GM12874 (cell line): ENCODE data around the gene LY6G6F.

Experiments
- CTCF ChIP-seq: IDR thresholded peaks from 2 replicates; pipeline ENCODE4 v1.5.1; 2011; ENCODE audit warnings: low read depth, mild to moderate bottlenecking, control low read depth, low read length, moderate library complexity; ENCODE audit not compliant: insufficient read depth

LY6G6F gene

GRCh38 chr6:31666337-31666965, 40.2 kb upstream of the LY6G6F start:
- no peak for TF ChIP-seq CTCF

GRCh38 chr6:31669676-31670075, 37.0 kb upstream of the LY6G6F start, which contains the start of gene LY6G5B:
Gene LY6G5B (plus strand): TSS chr6:31669976. CDS start chr6:31670951, 975 bp downstream.
- no peak for TF ChIP-seq CTCF

- no peak for TF ChIP-seq CTCF
These were observed 30.3 kb upstream of the LY6G6F start for GRCh38 chr6:31676322-31676903.

GRCh38 chr6:31676904-31677303, 29.8 kb upstream of the LY6G6F start:
- no peak for TF ChIP-seq CTCF

- TF ChIP-seq CTCF, result no peak
These were observed 28.7 kb upstream of the LY6G6F start for GRCh38 chr6:31677955-31678354.

GRCh38 chr6:31680226-31681134, 26.2 kb upstream of the LY6G6F start, which contains the start of gene LY6G5C:
Gene LY6G5C (minus strand): TSS chr6:31681067. CDS start chr6:31680373, 694 bp downstream.
- peak; percentile 76 for TF ChIP-seq CTCF

GRCh38 chr6:31681135-31681671, 25.5 kb upstream of the LY6G6F start:
- TF ChIP-seq CTCF, result 0 out of 2 replicates have a peak, but pooled peaks have one; percentile 31
